Breast epithelium (tissue), 3 donors: ENCODE measurements around the gene MLF2.

ENCODE experiments used
- CTCF ChIP-seq, 3 donors: fragments of 450-650 bp; IDR thresholded peaks; one replicate each; pipeline ENCODE4 v1.5.1; 2016 to 2017; ENCODE audit warnings: antibody characterized with exemption in 3 of 3, mild to moderate bottlenecking in 3 of 3, moderate library complexity in 3 of 3
- POLR2A ChIP-seq: fragments of 450-650 bp; IDR thresholded peaks from one replicate; pipeline ENCODE4 v1.6.1; 2016; ENCODE audit warnings: antibody characterized with exemption, mild to moderate bottlenecking, moderate library complexity
- POLR2AphosphoS5 ChIP-seq, 3 donors: sonication (generic); formaldehyde crosslinking; IDR thresholded peaks; one replicate each; pipeline ENCODE4 v1.6.1; 2017; ENCODE audit warnings: antibody characterized with exemption in 3 of 3

- TF ChIP-seq CTCF (IDR thresholded peaks at IDR 0.05) (no peak), POLR2A (no peak), POLR2AphosphoS5 (IDR thresholded peaks at IDR 0.05) (no peak)
Measured at GRCh38 chr12:6768990-6769389, 16.0 kb upstream of the MLF2 start.
